ENCODE results near the gene PTGES3L.
"Not testable (repeated sequence)": the region's sequence is repeated elsewhere in the genome, so short reads cannot be mapped to it uniquely, and the experiment has no call there.

Gene PTGES3L

GRCh38 chr17:42982266-42982665, 2.4 kb upstream of the PTGES3L start:
- DNase-seq (ENCODE audit: low spot score) (no peak), FAIRE-seq (no peak)

- DNase-seq (ENCODE audit: low spot score), result peak; percentile 57
- no peak for FAIRE-seq
Observed at GRCh38 chr17:42980766-42981397, 1.0 kb upstream of the PTGES3L start.

GRCh38 chr17:42980274-42980765, 440 bp upstream of the PTGES3L start, which contains the start of gene RUNDC1:
TSS of gene RUNDC1 (plus strand) at chr17:42980565. CDS start at chr17:42980577, 12 bp downstream.
- no peak for FAIRE-seq

GRCh38 chr17:42975701-42976100, 4.2 kb downstream of the PTGES3L start:
- not testable (repeated sequence) for DNase-seq (ENCODE audit: low spot score); FAIRE-seq

More at GRCh38 chr17:42980274-42980765, 440 bp upstream of the PTGES3L start, which contains the start of gene RUNDC1:
- DNase-seq (ENCODE audit: low spot score), result peak; percentile 94

- FAIRE-seq, result no peak
Observed at GRCh38 chr17:42975265-42975664, 4.6 kb downstream of the PTGES3L start.

GRCh38 chr17:42973323-42973722, 6.6 kb downstream of the PTGES3L start:
- FAIRE-seq, result not testable (repeated sequence)

More at GRCh38 chr17:42975265-42975664, 4.6 kb downstream of the PTGES3L start:
- DNase-seq (ENCODE audit: low spot score), result no peak

GRCh38 chr17:42971589-42971988, 8.3 kb downstream of the PTGES3L start:
- no peak for FAIRE-seq
- DNase-seq (ENCODE audit: low spot score), result no peak

More at GRCh38 chr17:42973323-42973722, 6.6 kb downstream of the PTGES3L start:
- DNase-seq (ENCODE audit: low spot score), result not testable (repeated sequence)

- no peak for FAIRE-seq
Observed at GRCh38 chr17:42969001-42969581, 10.8 kb downstream of the PTGES3L start.

GRCh38 chr17:42967925-42968324, 12.0 kb downstream of the PTGES3L start:
- no peak for FAIRE-seq
- no peak for DNase-seq (ENCODE audit: low spot score)

More at GRCh38 chr17:42969001-42969581, 10.8 kb downstream of the PTGES3L start:
- no peak for DNase-seq (ENCODE audit: low spot score)

GRCh38 chr17:42964161-42964932, 15.5 kb downstream of the PTGES3L start, which contains the start of gene AARSD1:
TSS of gene AARSD1 (minus strand) at chr17:42964454. CDS start at chr17:42964440, 14 bp downstream.
- FAIRE-seq, result peak; percentile 80

GRCh38 chr17:42953669-42954068, 26.2 kb downstream of the PTGES3L start:
- FAIRE-seq (no peak), DNase-seq (ENCODE audit: low spot score) (no peak)

More at GRCh38 chr17:42964161-42964932, 15.5 kb downstream of the PTGES3L start, which contains the start of gene AARSD1:
- DNase-seq (ENCODE audit: low spot score), result peak; percentile 93

GRCh38 chr17:42950044-42950783, 29.7 kb downstream of the PTGES3L start:
- FAIRE-seq (no peak), DNase-seq (ENCODE audit: low spot score) (no peak)

GRCh38 chr17:42946812-42947211, 33.1 kb downstream of the PTGES3L start:
- no peak for FAIRE-seq
- DNase-seq (ENCODE audit: low spot score), result no peak

- FAIRE-seq (no peak), DNase-seq (ENCODE audit: low spot score) (no peak)
Observed at GRCh38 chr17:42944211-42944610, 35.7 kb downstream of the PTGES3L start.

- DNase-seq (ENCODE audit: low spot score), result peak; percentile 70
- FAIRE-seq, result no peak
Observed at GRCh38 chr17:42937712-42938596, 41.9 kb downstream of the PTGES3L start.

GRCh38 chr17:42929497-42929844, 50.4 kb downstream of the PTGES3L start:
- FAIRE-seq, result no peak
- DNase-seq (ENCODE audit: low spot score), result no peak

- no peak for FAIRE-seq
- DNase-seq (ENCODE audit: low spot score), result peak; percentile 69
Observed at GRCh38 chr17:42928714-42929496, 51.0 kb downstream of the PTGES3L start.

- FAIRE-seq (no peak), DNase-seq (ENCODE audit: low spot score) (no peak)
Observed at GRCh38 chr17:42924891-42925290, 55.0 kb downstream of the PTGES3L start.

- not testable (repeated sequence) for FAIRE-seq; DNase-seq (ENCODE audit: low spot score)
Observed at GRCh38 chr17:42923472-42923871, 56.4 kb downstream of the PTGES3L start.

Measured in urothelium cell line (cell line).